Astrocyte of the spinal cord (primary cell): Measurements from ENCODE around the gene DLGAP3.

ENCODE experiments used
- DNase-seq: peaks from one replicate; pipeline ENCODE4 v3.0.0; 2011; ENCODE audit warnings: low read depth, low spot score
- H3K4me3 ChIP-seq: 2 replicates; pipeline ENCODE4 v1.5.1; 2011; ENCODE audit warnings: low read depth, mild to moderate bottlenecking, low read length, moderate library complexity
- in situ Hi-C: cut with HindIII; loops from 2 replicates; pipeline ENCODE4 v1.10.0; 2017; ENCODE audit warnings: low sequenced_read_pairs
- TF ChIP-seq, protein P1 (sequence below): IDR thresholded peaks from 2 replicates; pipeline ENCODE4 v1.5.1; 2012; ENCODE audit warnings: low read depth, mild to moderate bottlenecking, low read length, inconsistent platforms

DLGAP3 gene

DNA sequence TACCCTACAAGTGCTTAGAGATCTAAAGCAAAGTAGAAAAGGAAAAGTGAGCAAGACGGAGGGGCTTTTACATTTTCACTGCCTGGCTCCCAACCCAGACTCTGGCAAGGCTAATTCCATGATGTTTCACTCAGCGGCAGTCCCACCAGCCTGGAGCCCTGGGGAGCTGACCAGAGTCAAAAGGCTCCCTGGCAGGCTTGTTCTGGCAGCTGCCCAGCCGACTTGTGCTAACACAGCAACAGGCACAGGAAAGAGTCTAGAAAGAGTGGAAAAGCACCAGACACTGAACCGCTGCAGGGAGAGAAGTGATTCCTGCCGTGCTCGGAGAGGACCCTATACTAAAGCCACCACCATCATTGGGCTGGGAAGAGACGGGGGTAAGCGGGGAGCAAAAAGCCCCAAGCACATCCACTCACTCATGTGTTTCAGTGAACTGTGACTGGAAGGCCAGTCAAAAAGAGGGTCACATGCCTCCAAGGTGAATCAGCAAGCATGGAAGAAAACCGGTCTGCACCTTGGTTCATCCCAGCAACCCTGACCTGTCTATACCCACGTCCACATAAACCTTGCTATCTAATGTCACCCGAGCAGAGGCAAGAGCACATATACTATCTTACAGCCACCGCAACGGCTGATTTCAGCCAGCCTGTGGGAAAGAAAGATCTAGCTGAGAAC lies 77.9 kb downstream of the DLGAP3 start:
- DNase-seq: peak; percentile 25
- TF ChIP-seq, protein P1, sequence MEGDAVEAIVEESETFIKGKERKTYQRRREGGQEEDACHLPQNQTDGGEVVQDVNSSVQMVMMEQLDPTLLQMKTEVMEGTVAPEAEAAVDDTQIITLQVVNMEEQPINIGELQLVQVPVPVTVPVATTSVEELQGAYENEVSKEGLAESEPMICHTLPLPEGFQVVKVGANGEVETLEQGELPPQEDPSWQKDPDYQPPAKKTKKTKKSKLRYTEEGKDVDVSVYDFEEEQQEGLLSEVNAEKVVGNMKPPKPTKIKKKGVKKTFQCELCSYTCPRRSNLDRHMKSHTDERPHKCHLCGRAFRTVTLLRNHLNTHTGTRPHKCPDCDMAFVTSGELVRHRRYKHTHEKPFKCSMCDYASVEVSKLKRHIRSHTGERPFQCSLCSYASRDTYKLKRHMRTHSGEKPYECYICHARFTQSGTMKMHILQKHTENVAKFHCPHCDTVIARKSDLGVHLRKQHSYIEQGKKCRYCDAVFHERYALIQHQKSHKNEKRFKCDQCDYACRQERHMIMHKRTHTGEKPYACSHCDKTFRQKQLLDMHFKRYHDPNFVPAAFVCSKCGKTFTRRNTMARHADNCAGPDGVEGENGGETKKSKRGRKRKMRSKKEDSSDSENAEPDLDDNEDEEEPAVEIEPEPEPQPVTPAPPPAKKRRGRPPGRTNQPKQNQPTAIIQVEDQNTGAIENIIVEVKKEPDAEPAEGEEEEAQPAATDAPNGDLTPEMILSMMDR: no peak
- in situ Hi-C loops: no loop called here
- no peak overlapping the region for H3K4me3 ChIP-seq

DNA sequence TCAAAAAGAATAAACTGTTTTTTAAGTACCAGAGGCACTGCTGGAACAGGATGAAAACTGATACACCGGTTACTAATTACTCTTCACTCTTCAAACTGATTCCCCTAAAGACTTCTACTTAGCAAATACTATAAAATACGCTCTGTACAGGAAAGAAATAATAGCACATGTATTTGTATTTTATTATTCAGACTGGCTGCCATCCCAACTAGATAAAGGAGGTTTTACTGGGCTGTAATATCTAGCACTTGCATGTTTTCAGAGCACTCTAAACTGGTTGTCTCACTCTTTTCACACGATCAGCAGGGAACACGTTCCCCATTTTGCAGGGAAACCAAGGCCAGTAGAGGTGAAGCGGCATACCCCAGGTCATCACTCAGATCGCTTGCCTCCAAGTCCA lies 79.1 kb downstream of the DLGAP3 start:
- TF ChIP-seq, protein P1: no peak

GRCh38 chr1:34847094-34847493 lies 82.4 kb downstream of the DLGAP3 start:
- TF ChIP-seq, protein P1: no peak
- DNase-seq: no peak
- in situ Hi-C loops: no loop called here
- H3K4me3 ChIP-seq: no peak overlapping the region

More for the DNA sequence above, 79.1 kb downstream of the DLGAP3 start:
- in situ Hi-C loops: no loop called here
- DNase-seq: no peak
- H3K4me3 ChIP-seq: no peak overlapping the region

DNA sequence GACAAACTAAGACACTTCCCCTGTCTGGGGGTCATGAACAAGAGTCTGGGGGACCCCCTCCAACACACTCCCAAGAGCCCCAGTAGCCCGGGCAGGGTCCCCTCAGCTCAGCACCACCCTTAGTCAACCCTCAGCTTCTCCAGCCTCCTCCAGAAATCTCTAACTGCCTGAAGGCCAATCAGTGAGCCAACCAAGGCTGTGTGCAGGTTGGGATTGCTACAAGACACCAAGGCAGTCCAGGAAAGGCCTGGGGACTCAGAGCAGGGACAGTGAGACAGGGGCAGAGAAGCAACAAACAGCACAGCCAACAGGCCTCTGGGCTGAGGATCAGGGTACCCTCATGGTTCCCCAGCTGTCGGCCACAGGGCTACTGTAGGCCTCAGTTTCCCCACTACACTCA lies 83.2 kb downstream of the DLGAP3 start:
- no peak overlapping the region for H3K4me3 ChIP-seq
- in situ Hi-C loops: no loop called here
- TF ChIP-seq, protein P1: no peak
- DNase-seq: no peak

GRCh38 chr1:34845131-34845901 lies 84.1 kb downstream of the DLGAP3 start:
- in situ Hi-C loops: no loop called here
- no peak overlapping the region for H3K4me3 ChIP-seq
- TF ChIP-seq, protein P1: no peak
- DNase-seq: no peak

- H3K4me3 ChIP-seq: no peak overlapping the region
- no peak for DNase-seq
- TF ChIP-seq, protein P1: no peak
- in situ Hi-C loops: no loop called here
These were observed 85.2 kb downstream of the DLGAP3 start for GRCh38 chr1:34844252-34844634.
